ENCODE data around the gene MYO18A. TPM values are rescaled to one million over a fixed set of nuclear protein-coding genes. Genes with fewer than 3 reads are reported as not detected.
"Not testable (repeated sequence)": the region's sequence is repeated elsewhere in the genome, so short reads cannot be mapped to it uniquely, and the experiment has no call there.

Gene MYO18A
- total RNA-seq, 1 experiment from 2014 or later = 89.9 TPM

- no peak for DNase-seq
- H3K4me1 Mint-ChIP-seq (ENCODE audit: low read depth, unreplicated experiment) = peaks cover 15% of the 10 kb centered on the region
- TF ChIP-seq CTCF (IDR thresholded peaks at IDR 0.05; ENCODE audit: unreplicated experiment) = no peak
- H3K27me3 Mint-ChIP-seq (ENCODE audit: unreplicated experiment) = no peaks in the 10 kb centered on the region
- H3K27ac Mint-ChIP-seq (ENCODE audit: unreplicated experiment) = no peak overlapping the region
- H3K4me3 Mint-ChIP-seq (ENCODE audit: low read depth, unreplicated experiment) = no peak overlapping the region
- H3K36me3 Mint-ChIP-seq (ENCODE audit: insufficient read depth, unreplicated experiment) = peaks cover 29% of the 10 kb centered on the region
- intact Hi-C loops (cut with micrococcal nuclease; ENCODE audit: unreplicated experiment) = no loop called here
- BruUV-seq (replicated peaks) = no TSS peak
- CTCF ChIA-PET = no interaction called here
- H3K9me3 Mint-ChIP-seq (ENCODE audit: low read depth, unreplicated experiment) = no peaks in the 10 kb centered on the region
Measured at GRCh38 chr17:29172589-29172988, 7.6 kb downstream of the MYO18A start.

GRCh38 chr17:29170682-29171081 lies 9.5 kb downstream of the MYO18A start:
- H3K27me3 Mint-ChIP-seq (ENCODE audit: unreplicated experiment) = no peaks in the 10 kb centered on the region
- peaks cover 6% of the 10 kb centered on the region for H3K4me1 Mint-ChIP-seq (ENCODE audit: low read depth, unreplicated experiment)
- no peak for DNase-seq
- TF ChIP-seq CTCF (IDR thresholded peaks at IDR 0.05; ENCODE audit: unreplicated experiment) = no peak
- CTCF ChIA-PET = interaction anchor here (0.7 kb wide), 1 partner anchor 70 kb away, joined by 3 read pairs; no protein-coding TSS in a partner anchor
- H3K4me3 Mint-ChIP-seq (ENCODE audit: low read depth, unreplicated experiment) = no peak overlapping the region
- no peaks in the 10 kb centered on the region for H3K9me3 Mint-ChIP-seq (ENCODE audit: low read depth, unreplicated experiment)
- BruUV-seq (replicated peaks) = no TSS peak
- intact Hi-C loops (cut with micrococcal nuclease; ENCODE audit: unreplicated experiment) = no loop called here
- peaks cover 10% of the 10 kb centered on the region for H3K36me3 Mint-ChIP-seq (ENCODE audit: insufficient read depth, unreplicated experiment)
- H3K27ac Mint-ChIP-seq (ENCODE audit: unreplicated experiment) = no peak overlapping the region

GRCh38 chr17:29169806-29170591 lies 10.2 kb downstream of the MYO18A start:
- intact Hi-C loops (cut with micrococcal nuclease; ENCODE audit: unreplicated experiment) = no loop called here
- DNase-seq = no peak
- no peak for TF ChIP-seq CTCF (IDR thresholded peaks at IDR 0.05; ENCODE audit: unreplicated experiment)
- CTCF ChIA-PET = no interaction called here
- Mint-ChIP-seq H3K4me1 (ENCODE audit: low read depth, unreplicated experiment) (peaks cover 9% of the 10 kb centered on the region), H3K27ac (ENCODE audit: unreplicated experiment) (no peak overlapping the region), H3K27me3 (ENCODE audit: unreplicated experiment) (no peaks in the 10 kb centered on the region), H3K4me3 (ENCODE audit: low read depth, unreplicated experiment) (no peak overlapping the region), H3K36me3 (ENCODE audit: insufficient read depth, unreplicated experiment) (peaks cover 11% of the 10 kb centered on the region), H3K9me3 (ENCODE audit: low read depth, unreplicated experiment) (no peaks in the 10 kb centered on the region)
- BruUV-seq (replicated peaks) = no TSS peak

GRCh38 chr17:29168759-29169126 lies 11.5 kb downstream of the MYO18A start:
- intact Hi-C loops (cut with micrococcal nuclease; ENCODE audit: unreplicated experiment); CTCF ChIA-PET; DNase-seq; H3K9me3 Mint-ChIP-seq (ENCODE audit: low read depth, unreplicated experiment); H3K27me3 Mint-ChIP-seq (ENCODE audit: unreplicated experiment); H3K4me3 Mint-ChIP-seq (ENCODE audit: low read depth, unreplicated experiment); H3K27ac Mint-ChIP-seq (ENCODE audit: unreplicated experiment); BruUV-seq (replicated peaks): not testable (repeated sequence)
- H3K4me1 Mint-ChIP-seq (ENCODE audit: low read depth, unreplicated experiment) = peaks cover 18% of the 10 kb centered on the region
- H3K36me3 Mint-ChIP-seq (ENCODE audit: insufficient read depth, unreplicated experiment) = peaks cover 16% of the 10 kb centered on the region

GRCh38 chr17:29168079-29168758 lies 12.0 kb downstream of the MYO18A start:
- CTCF ChIA-PET = interaction anchor here (0.6 kb wide), 1 partner anchor 23 kb away, joined by 3 read pairs; no protein-coding TSS in a partner anchor
- no peak for TF ChIP-seq CTCF (IDR thresholded peaks at IDR 0.05; ENCODE audit: unreplicated experiment)
- DNase-seq = no peak
- intact Hi-C loops (cut with micrococcal nuclease; ENCODE audit: unreplicated experiment) = no loop called here
- Mint-ChIP-seq H3K36me3 (ENCODE audit: insufficient read depth, unreplicated experiment) (peaks cover 13% of the 10 kb centered on the region), H3K27ac (ENCODE audit: unreplicated experiment) (no peak overlapping the region), H3K4me3 (ENCODE audit: low read depth, unreplicated experiment) (no peak overlapping the region), H3K9me3 (ENCODE audit: low read depth, unreplicated experiment) (no peaks in the 10 kb centered on the region), H3K27me3 (ENCODE audit: unreplicated experiment) (no peaks in the 10 kb centered on the region), H3K4me1 (ENCODE audit: low read depth, unreplicated experiment) (peaks cover 18% of the 10 kb centered on the region)
- BruUV-seq (replicated peaks) = no TSS peak

Measured in Calu3 (cell line).